ACC112 (cell line): ENCODE measurements around the gene KIF2B.

Experiments used
- H2AFZ ChIP-seq: fragments of 200-600 bp; sonication (generic); one replicate; pipeline ENCODE4 v1.6.0; 2017; ENCODE audit warnings: antibody characterized with exemption, low read length; ENCODE audit not compliant: unreplicated experiment
- H3K27ac ChIP-seq: fragments of 200-600 bp; sonication (generic); 2 replicates; pipeline ENCODE4 v1.5.1; 2014; ENCODE audit warnings: low read depth, mild to moderate bottlenecking, antibody characterized with exemption, low read length, moderate library complexity
- H3K27me3 ChIP-seq: fragments of 200-600 bp; sonication (generic); 2 replicates; pipeline ENCODE4 v1.6.1; 2014; ENCODE audit warnings: mild to moderate bottlenecking, antibody characterized with exemption, low read length, moderate library complexity, mixed read lengths; ENCODE audit not compliant: insufficient read depth
- H3K36me3 ChIP-seq: fragments of 200-600 bp; sonication (generic); 2 replicates; pipeline ENCODE4 v1.6.1; 2016; ENCODE audit warnings: mild to moderate bottlenecking, antibody characterized with exemption, low read length, moderate library complexity, mixed read lengths; ENCODE audit not compliant: insufficient read depth
- H3K4me1 ChIP-seq: fragments of 200-600 bp; sonication (generic); one replicate; pipeline ENCODE4 v1.6.1; 2016; ENCODE audit warnings: low read length, mixed read lengths; ENCODE audit not compliant: insufficient read depth, unreplicated experiment, control insufficient read depth
- H3K4me3 ChIP-seq: fragments of 200-600 bp; sonication (generic); 2 replicates; pipeline ENCODE4 v1.5.1; 2014; ENCODE audit warnings: mild to moderate bottlenecking, low read depth, low read length
- H3K79me2 ChIP-seq: fragments of 200-600 bp; sonication (generic); one replicate; pipeline ENCODE4 v1.6.0; 2016; ENCODE audit warnings: low read length; ENCODE audit not compliant: control insufficient read depth, unreplicated experiment, insufficient read depth

Gene KIF2B, protein sequence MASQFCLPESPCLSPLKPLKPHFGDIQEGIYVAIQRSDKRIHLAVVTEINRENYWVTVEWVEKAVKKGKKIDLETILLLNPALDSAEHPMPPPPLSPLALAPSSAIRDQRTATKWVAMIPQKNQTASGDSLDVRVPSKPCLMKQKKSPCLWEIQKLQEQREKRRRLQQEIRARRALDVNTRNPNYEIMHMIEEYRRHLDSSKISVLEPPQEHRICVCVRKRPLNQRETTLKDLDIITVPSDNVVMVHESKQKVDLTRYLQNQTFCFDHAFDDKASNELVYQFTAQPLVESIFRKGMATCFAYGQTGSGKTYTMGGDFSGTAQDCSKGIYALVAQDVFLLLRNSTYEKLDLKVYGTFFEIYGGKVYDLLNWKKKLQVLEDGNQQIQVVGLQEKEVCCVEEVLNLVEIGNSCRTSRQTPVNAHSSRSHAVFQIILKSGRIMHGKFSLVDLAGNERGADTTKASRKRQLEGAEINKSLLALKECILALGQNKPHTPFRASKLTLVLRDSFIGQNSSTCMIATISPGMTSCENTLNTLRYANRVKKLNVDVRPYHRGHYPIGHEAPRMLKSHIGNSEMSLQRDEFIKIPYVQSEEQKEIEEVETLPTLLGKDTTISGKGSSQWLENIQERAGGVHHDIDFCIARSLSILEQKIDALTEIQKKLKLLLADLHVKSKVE

GRCh38 chr17:53822764-53823163 lies at the start of gene KIF2B:
KIF2B (plus strand) TSS chr17:53822927; CDS start chr17:53823034, 107 bp downstream.
- H3K36me3 ChIP-seq = no peaks in the 10 kb centered on the region
- H3K27me3 ChIP-seq = no peaks in the 10 kb centered on the region
- H3K4me3 ChIP-seq = no peak within 1 kb of the TSS
- no peaks in the 10 kb centered on the region for H3K4me1 ChIP-seq
- H3K27ac ChIP-seq = no peak within 1 kb of the TSS
- no peak within 1 kb of the TSS for H2AFZ ChIP-seq
- H3K79me2 ChIP-seq = no peaks in the 10 kb centered on the region

DNA sequence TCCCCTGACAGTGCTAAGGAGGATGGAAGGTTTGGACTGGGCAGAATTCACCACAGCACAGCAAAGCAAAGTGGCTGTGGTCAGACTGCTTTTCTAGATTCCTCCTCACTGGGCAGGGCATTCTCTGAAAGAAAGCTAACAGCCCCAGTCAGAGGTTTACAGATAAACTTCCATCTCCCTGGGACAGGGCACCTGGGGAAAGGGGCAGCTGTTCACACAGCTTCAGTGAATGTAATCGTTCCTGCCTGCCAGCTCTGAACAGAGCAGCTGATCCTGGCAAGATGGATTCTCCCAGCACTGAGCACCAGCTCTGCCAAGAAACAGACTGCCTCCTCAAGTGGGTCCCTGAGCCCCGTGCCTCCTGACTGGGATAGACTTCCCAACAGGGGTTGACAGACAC lies 42.4 kb upstream of the KIF2B start:
- Histone ChIP-seq H3K27me3 (no peaks in the 10 kb centered on the region), H3K4me3 (no peak overlapping the region), H2AFZ (no peak overlapping the region), H3K4me1 (no peaks in the 10 kb centered on the region), H3K79me2 (no peaks in the 10 kb centered on the region), H3K36me3 (no peaks in the 10 kb centered on the region), H3K27ac (no peak overlapping the region)

GRCh38 chr17:53791551-53791950 lies 31.2 kb upstream of the KIF2B start:
- H3K36me3 ChIP-seq = no peaks in the 10 kb centered on the region
- H3K4me1 ChIP-seq = no peaks in the 10 kb centered on the region
- H3K27me3 ChIP-seq = no peaks in the 10 kb centered on the region
- H2AFZ ChIP-seq = no peak overlapping the region
- H3K79me2 ChIP-seq = no peaks in the 10 kb centered on the region
- no peak overlapping the region for H3K4me3 ChIP-seq
- H3K27ac ChIP-seq = no peak overlapping the region

DNA sequence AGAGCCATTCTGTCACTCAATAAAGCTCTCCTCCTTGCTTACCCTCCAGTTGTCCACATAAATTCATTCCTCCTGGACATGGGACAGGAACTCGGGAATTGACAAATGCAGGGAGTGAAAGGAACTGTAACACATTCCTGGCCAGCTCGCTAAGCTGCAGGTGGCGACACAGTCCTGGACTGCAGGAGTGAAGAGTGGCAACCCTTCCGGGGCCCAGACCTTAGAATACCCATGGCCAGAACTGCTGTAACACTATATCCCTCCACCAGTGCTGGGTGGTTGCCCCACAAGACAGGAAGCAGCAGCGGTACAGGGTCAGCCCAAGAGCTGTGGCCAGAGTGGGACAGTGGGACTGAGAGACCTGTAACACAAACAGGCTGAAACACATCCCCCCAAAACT lies 30.3 kb upstream of the KIF2B start:
- Histone ChIP-seq H2AFZ (no peak overlapping the region), H3K36me3 (no peaks in the 10 kb centered on the region), H3K4me1 (no peaks in the 10 kb centered on the region), H3K79me2 (no peaks in the 10 kb centered on the region), H3K27me3 (no peaks in the 10 kb centered on the region), H3K27ac (no peak overlapping the region), H3K4me3 (no peak overlapping the region)

GRCh38 chr17:53792997-53793396 lies 29.7 kb upstream of the KIF2B start:
- no peaks in the 10 kb centered on the region for H3K79me2 ChIP-seq
- H3K27ac ChIP-seq = no peak overlapping the region
- no peak overlapping the region for H2AFZ ChIP-seq
- H3K36me3 ChIP-seq = no peaks in the 10 kb centered on the region
- H3K4me1 ChIP-seq = no peaks in the 10 kb centered on the region
- no peaks in the 10 kb centered on the region for H3K27me3 ChIP-seq
- H3K4me3 ChIP-seq = no peak overlapping the region

- H3K4me3 ChIP-seq = no peak overlapping the region
- H3K27ac ChIP-seq = no peak overlapping the region
- H2AFZ ChIP-seq = no peak overlapping the region
- no peaks in the 10 kb centered on the region for H3K79me2 ChIP-seq
- H3K36me3 ChIP-seq = no peaks in the 10 kb centered on the region
- no peaks in the 10 kb centered on the region for H3K4me1 ChIP-seq
- H3K27me3 ChIP-seq = no peaks in the 10 kb centered on the region
Observed at GRCh38 chr17:53794875-53795274, 27.9 kb upstream of the KIF2B start.

- Histone ChIP-seq H3K4me1 (no peaks in the 10 kb centered on the region), H3K27ac (no peak overlapping the region), H3K4me3 (no peak overlapping the region), H3K36me3 (no peaks in the 10 kb centered on the region), H2AFZ (no peak overlapping the region), H3K79me2 (no peaks in the 10 kb centered on the region), H3K27me3 (no peaks in the 10 kb centered on the region)
Observed at GRCh38 chr17:53796642-53797041, 26.1 kb upstream of the KIF2B start.

DNA sequence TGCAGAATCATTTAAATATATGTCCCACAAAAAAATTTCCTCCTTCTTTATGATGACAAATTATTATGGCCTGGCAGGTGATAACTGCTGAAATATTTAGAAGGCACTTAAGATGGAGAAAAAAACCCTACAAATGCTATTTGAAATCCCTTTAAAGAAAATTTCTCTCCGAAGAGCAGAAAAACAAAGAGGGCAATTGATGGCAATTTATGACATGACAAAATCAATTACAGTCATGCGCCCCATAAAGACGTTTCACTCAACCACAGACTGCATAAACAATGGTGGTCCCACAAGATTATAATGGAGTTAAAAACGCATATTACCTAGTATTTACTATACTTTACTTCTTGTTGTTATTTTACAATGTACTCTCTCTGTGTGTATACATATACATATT lies 25.2 kb upstream of the KIF2B start:
- Histone ChIP-seq H3K4me1 (no peaks in the 10 kb centered on the region), H3K27me3 (no peaks in the 10 kb centered on the region), H2AFZ (no peak overlapping the region), H3K36me3 (no peaks in the 10 kb centered on the region), H3K27ac (no peak overlapping the region), H3K4me3 (no peak overlapping the region), H3K79me2 (no peaks in the 10 kb centered on the region)

- Histone ChIP-seq H3K4me1 (no peaks in the 10 kb centered on the region), H3K27me3 (no peaks in the 10 kb centered on the region), H3K27ac (no peak overlapping the region), H3K4me3 (no peak overlapping the region), H2AFZ (no peak overlapping the region), H3K36me3 (no peaks in the 10 kb centered on the region), H3K79me2 (no peaks in the 10 kb centered on the region)
Observed at GRCh38 chr17:53804437-53804836, 18.3 kb upstream of the KIF2B start.

DNA sequence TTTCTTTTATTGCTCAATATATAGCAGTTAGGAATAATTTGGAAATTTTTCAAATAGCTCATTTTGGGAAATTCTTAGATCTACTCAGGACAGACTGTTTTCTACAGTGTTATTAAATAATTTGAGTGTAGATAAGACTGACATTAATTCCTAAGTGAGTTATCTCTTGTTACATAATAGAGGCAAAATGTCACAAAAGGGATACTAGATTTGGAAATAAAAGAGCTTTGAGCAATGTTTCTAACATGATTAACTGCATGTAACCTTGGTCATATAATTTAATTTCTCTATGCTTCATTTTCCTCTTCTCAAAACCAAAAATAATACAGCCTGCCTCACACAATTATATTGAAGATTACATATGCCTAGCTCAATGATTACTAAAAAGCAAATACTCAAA lies 16.3 kb upstream of the KIF2B start:
- Histone ChIP-seq H3K27ac (no peak overlapping the region), H2AFZ (no peak overlapping the region), H3K79me2 (no peaks in the 10 kb centered on the region), H3K27me3 (no peaks in the 10 kb centered on the region), H3K36me3 (no peaks in the 10 kb centered on the region), H3K4me3 (no peak overlapping the region), H3K4me1 (no peaks in the 10 kb centered on the region)

- no peak overlapping the region for H2AFZ ChIP-seq
Observed at GRCh38 chr17:53807286-53807685, 15.4 kb upstream of the KIF2B start.

More at GRCh38 chr17:53807286-53807685, 15.4 kb upstream of the KIF2B start:
- Histone ChIP-seq H3K4me3 (no peak overlapping the region), H3K27ac (no peak overlapping the region), H3K36me3 (no peaks in the 10 kb centered on the region), H3K27me3 (no peaks in the 10 kb centered on the region), H3K79me2 (no peaks in the 10 kb centered on the region), H3K4me1 (no peaks in the 10 kb centered on the region)
